Sigmoid colon (tissue), 4 donors: ENCODE measurements around the gene SMPDL3A.

Experiments
- EP300 ChIP-seq, 4 donors: sonication (generic); formaldehyde crosslinking; IDR thresholded peaks; one replicate each; pipeline ENCODE4 v1.6.1; 2017; ENCODE audit warnings: antibody characterized with exemption in 4 of 4
- POLR2A ChIP-seq, 2 donors: fragments of 450-650 bp; IDR thresholded peaks; one replicate each; pipeline ENCODE4 v1.6.1; 2016; ENCODE audit warnings: antibody characterized with exemption in 2 of 2, mild to moderate bottlenecking in 2 of 2, moderate library complexity in 2 of 2
- POLR2AphosphoS5 ChIP-seq, 4 donors: sonication (generic); formaldehyde crosslinking; IDR thresholded peaks; one replicate each; pipeline ENCODE4 v1.6.1; 2017; ENCODE audit warnings: antibody characterized with exemption in 4 of 4
- TF ChIP-seq, protein P1 (sequence below), 4 experiments: fragments of 450-650 bp in 3 of 4; fragments of 200-600 bp in 1 of 4; IDR thresholded peaks; one replicate each; pipeline ENCODE4 v1.5.1; 2016 to 2019; ENCODE audit warnings: antibody characterized with exemption in 4 of 4, mild to moderate bottlenecking in 3 of 4, moderate library complexity in 2 of 4

GRCh38 chr6:122845464-122845863 lies 56.4 kb downstream of the SMPDL3A start:
- no peak for TF ChIP-seq EP300 (IDR thresholded peaks at IDR 0.05)
- TF ChIP-seq, protein P1, sequence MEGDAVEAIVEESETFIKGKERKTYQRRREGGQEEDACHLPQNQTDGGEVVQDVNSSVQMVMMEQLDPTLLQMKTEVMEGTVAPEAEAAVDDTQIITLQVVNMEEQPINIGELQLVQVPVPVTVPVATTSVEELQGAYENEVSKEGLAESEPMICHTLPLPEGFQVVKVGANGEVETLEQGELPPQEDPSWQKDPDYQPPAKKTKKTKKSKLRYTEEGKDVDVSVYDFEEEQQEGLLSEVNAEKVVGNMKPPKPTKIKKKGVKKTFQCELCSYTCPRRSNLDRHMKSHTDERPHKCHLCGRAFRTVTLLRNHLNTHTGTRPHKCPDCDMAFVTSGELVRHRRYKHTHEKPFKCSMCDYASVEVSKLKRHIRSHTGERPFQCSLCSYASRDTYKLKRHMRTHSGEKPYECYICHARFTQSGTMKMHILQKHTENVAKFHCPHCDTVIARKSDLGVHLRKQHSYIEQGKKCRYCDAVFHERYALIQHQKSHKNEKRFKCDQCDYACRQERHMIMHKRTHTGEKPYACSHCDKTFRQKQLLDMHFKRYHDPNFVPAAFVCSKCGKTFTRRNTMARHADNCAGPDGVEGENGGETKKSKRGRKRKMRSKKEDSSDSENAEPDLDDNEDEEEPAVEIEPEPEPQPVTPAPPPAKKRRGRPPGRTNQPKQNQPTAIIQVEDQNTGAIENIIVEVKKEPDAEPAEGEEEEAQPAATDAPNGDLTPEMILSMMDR (IDR thresholded peaks at IDR 0.05): no peak
- no peak for TF ChIP-seq POLR2A (IDR thresholded peaks at IDR 0.05)
- TF ChIP-seq POLR2AphosphoS5 (IDR thresholded peaks at IDR 0.05): no peak
